ENCODE data around the gene RNF144B.
"Not testable (repeated sequence)": the region's sequence is repeated elsewhere in the genome, so short reads cannot be mapped to it uniquely, and the experiment has no call there.

The RNF144B gene

DNA sequence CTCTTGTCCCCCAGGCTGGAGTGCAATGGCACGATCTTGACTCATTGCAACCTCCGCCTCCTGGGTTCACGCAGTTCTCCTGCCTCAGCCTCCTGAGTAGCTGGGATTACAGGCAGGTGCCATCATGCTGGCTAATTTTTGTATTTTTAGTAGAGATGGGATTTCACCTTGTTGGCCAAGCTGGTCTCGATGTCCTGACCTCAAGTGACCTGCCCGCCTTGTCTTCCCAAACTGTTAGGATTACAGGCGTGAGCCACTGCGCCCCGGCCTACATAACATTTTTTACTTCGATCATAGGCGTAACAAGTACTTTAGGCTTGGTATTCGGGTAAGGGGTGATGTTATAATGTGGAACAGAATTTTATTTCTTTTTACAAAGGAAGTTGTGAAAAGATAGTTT, 22.5 kb downstream of the RNF144B start:
- not testable (repeated sequence) for DNase-seq (ENCODE audit: low read depth)

DNA sequence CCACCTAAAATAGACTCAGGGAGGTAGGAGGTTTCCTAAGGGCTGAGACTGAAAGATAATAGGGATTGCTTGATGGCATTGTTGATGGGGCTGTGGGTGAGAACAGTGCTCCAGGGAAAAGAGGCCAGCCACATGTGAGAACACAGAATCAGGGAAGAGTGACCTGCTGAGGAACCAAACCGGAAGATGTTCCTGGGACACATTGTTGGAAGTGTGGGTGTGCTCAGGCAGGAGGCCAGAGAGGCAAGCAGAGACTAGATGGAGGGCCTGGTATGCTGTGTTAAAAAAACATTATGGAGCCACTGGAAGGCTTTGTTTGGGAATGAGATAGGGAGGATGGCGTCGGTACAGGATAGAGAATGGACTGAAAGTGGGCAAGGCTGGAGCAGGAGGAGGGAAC, 23.3 kb downstream of the RNF144B start:
- no peak for DNase-seq (ENCODE audit: low read depth)

DNA sequence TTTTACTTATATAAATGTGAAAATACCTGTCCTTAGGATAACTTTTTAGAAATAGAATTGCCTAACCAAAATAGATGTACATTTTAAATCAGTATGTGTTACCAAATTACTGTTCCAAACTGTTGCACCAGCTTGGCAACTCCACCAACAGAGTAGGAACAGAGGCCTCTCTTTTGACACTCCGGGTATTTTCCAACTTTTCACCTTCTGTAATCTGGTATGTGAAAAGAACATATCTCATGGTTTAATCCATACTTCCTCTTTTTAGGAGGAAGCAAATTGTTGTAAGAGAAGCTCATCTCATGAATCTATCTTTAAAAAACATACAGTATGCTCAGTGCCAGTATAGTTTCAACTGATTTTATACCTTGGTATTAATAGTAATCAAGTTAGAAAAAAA, 24.9 kb downstream of the RNF144B start:
- no peak for DNase-seq (ENCODE audit: low read depth)

DNA sequence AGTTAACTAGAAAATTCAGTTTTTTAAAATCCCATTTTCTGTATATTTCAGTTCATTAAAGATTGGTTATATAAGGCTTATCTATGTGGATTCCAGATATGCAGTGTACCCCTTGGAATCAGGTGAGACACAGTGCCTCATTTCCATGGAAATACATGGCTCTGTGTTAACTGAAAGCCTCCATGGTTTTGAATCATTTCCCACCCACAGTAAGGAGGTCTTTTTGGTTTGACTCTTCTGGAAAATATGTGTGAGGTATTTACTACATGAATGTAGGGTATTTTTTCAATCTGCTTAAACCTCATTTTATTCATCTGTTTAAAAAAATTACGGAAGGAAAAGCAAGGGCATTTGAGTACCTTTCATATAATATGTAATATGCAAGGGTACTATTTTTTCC, 25.5 kb downstream of the RNF144B start:
- no peak for DNase-seq (ENCODE audit: low read depth)

DNA sequence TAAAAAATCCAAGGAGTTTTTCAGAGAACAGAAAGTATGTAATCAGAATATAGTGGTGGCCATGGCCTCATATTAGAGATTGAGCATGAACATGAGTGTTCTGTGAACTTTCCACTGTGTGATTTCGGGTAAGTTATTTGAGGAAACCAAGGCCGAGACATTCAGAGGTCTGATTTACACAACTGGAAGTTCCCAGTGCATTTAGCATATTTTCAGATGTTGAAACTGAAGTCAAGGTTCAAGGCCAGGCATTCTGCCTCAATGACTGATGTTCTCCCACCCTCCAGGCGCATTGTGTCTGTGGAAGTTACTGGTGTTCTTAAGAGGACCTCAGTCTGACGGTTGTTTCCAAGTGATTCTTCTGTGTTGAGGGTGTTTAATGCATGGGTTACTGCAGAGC, 26.2 kb downstream of the RNF144B start:
- DNase-seq (ENCODE audit: low read depth) = no peak

DNA sequence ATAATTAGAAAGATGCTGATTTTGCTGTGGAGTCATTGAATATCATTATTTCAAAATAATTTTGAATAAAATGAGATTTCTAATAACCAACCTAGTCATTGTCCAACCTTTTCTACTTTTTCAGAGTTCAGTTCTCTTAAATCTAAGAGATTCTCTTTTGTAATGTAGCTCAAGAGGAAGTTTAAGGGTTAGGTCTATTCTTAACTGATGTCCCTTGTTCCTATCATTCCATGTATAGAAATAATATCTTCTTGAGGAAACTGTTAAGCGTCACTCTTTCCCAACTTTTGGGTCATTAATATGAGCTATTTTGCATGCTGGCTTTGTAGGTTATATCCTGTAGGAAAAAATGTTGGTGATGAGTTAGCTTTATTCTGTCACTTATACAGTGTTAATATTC, 27.0 kb downstream of the RNF144B start:
- DNase-seq (ENCODE audit: low read depth) = no peak

DNA sequence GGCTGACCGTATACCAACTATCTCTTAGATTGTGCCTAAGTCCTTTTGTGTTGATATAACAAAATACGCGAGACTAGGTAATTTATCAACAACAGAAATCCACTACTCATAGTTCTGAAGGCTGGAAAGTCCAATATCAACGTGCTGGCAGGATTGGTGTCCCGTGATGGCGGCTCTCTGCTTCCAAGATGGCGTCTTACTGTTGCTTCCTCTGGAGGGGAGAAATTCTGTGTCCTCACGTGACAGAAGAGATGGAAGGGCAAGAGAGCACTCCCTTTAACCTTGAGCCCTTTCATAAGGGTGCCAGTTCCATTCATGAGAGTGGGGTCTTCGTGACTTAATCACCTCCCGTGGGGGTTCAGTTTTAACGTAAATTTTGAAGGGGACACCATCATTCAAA, 28.1 kb downstream of the RNF144B start:
- DNase-seq (ENCODE audit: low read depth) = no peak

DNA sequence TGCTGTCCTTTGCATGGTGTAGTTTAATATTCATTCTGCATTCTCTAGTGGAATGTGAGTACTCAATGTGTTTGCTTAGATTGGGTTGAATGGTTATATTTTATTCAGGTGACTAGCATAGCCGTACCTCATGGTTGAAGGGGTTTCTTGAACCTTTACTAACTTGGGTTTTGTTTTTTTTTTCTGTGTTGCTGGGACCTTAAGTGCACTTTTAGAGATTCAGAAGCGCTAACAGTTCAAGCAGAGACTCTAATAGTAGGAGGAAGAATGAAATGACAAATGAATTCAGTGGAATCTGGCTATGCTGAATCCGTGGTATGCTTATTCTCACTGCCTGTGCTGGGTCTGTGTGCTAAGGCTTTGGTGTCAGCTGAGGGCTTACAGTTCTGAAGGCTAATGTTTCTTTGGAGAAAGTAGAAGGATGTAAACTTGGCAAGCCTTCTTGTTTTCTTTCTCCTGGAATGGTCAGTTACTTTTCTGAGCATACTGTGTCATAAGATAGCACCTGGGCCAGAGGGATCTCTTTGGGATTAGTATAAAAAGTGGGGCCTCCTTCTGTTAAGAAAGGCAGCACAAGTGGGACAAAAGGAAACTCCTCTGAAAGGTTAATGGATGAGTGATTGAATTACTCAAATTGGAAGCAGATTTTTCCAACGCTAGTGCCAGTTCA, 28.7 kb downstream of the RNF144B start:
- DNase-seq (ENCODE audit: low read depth) = no peak

DNA sequence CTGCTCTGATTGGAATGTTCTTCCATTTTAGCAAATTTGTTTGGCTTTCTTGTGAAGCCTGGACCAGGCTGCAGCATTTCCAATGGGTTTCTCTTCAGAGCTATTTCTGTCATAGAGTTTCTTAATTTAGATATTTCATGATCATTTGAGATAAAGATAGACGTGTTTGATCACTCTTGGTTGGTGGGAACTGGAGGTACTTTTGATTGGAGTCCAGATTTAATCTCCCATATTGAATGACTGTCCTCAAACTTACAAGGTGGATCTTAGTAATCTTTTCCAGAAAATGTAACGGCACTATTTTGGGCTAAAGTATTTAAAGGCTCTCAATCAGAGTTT, 29.2 kb downstream of the RNF144B start:
- no peak for DNase-seq (ENCODE audit: low read depth)

DNA sequence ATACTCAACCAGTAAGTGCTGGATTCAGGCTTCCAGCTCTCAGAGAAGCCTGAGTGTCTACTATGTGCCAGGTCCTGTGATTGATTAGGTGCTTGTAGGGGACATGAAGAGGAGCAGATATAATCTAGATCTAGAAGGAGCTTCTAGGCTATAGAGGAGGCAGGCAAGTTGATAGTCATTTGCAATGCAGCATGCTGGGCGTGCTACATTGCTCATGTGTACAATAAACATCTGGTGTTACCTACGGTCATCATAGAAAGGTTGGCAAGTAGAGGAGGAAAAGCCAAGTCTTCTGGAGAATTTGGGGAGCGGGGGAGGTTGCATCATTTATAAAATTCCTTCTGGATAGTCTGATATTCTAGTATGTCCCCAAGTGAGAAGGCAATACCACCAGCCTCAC, 33.2 kb downstream of the RNF144B start:
- no peak for DNase-seq (ENCODE audit: low read depth)

DNA sequence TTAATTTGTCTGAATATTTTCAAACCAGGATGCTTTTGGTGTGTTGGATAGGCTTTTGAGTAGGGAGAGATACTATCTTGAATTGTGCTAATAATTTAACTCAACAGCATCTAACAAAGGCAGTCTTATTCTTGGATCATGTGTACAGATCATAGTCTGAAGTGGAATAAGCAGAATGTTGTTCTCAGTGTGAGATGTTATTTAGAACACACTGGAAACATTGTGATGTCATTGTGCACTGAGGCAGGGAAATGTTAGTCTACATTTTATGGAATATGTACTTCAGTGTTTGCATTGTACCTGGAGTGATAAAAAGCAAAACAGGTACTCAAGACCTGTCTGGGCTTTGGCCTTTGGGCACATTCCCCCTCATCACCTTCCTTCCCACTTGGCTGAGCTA, 35.0 kb downstream of the RNF144B start:
- DNase-seq (ENCODE audit: low read depth) = no peak

DNA sequence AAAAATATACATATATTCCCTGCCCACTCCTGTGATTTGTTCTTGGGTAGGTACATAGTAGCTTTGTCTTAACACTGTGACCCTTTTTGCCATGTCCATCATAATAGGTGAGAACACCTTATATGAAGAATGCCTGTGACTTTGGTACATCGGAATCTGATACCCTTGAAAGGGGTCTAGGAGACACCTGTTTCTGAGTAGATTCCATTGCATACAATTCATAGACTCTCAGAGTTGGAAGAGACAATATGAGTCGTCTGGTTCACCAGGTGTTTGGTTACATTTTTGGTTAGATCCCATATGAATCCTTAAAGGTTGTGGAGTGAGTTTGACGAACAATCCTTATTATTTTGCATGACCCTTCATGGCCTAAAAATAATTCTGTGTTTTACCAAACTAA, 36.3 kb downstream of the RNF144B start:
- DNase-seq (ENCODE audit: low read depth) = no peak

DNA sequence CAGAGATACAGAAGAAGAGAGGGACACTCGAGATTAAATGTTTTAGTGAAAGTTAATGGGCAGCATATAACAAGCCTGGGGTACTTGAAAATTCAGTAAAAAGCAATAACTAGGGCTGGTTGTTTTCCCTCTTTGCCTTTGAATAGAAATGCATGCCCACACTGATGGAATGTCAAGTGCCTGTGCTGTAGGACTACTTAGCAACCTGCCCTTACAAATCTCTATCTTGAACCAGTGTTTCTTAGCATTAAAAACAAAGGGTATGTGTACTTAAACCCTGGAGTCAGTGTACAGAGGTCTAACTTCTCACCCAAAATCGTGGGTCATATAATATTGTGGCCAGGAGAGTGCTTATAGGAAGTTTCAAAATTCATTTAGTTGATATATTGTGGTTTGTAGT, 37.1 kb downstream of the RNF144B start:
- no peak for DNase-seq (ENCODE audit: low read depth)

DNA sequence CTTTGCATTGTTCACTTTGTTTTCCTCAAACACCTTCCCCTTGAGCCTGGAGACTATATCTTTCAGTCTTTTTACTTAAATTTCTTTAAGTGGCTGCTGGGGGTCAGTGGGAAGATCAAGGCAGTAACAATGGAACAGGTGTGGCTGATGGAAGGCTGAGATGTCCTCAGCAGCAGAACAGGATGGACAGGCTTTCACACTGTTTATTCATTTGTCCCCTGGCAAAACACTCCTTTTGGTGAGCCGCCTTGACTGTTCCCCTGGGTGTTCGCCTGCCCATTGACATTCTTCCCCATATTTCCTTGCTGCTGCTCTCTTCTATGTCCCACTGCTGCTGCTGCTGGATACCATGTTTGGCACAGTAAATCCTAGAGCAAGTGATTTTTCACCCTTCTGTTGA, 38.1 kb downstream of the RNF144B start:
- DNase-seq (ENCODE audit: low read depth) = no peak

DNA sequence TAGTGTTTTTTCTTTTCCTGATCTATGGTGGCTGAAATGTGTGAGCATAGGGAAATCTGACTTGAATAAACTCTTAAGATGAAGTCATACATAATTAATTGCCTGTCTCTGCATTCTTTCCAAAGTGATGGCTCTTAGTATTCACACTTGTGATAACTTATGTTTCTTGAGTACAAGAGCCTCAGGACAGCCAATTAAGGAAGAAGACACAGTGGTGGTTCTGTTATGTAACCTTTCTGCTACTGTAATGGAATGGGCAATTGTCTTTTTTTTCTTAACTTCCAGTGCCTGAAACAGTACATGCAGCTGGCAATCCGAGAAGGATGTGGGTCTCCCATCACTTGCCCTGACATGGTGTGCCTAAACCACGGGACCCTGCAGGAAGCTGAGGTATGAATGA, 40.1 kb downstream of the RNF144B start:
- no peak for DNase-seq (ENCODE audit: low read depth)

DNA sequence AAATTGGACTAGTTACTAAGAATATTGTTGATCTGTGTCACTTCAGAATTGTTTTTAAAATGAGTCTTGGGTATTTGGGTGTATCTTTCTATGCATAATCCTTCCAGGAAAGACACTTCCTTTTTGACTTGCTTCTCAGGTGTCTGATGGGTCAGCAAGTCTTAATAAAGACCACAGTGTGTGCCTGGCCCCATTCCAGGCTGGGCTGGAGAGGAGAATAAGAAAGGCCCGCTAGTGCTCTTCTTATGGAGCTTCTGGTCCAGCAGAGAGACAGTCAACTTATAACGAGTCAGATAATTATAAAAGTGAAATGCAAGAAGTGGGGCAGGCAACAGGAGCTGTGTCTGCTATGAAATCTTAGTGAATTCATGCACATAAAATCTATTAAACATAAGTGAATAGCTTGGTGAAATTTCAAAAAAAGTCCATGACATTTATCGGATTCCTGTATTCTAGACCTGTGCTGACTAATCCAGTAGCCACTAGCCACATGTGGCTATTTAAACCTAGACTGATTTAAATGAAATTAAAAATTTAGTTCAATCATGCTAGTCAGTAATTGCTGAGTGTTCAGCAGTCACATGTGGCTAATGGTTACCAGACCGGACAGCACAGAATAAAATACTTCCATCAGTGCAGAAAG, 42.6 kb downstream of the RNF144B start:
- DNase-seq (ENCODE audit: low read depth) = no peak

DNA sequence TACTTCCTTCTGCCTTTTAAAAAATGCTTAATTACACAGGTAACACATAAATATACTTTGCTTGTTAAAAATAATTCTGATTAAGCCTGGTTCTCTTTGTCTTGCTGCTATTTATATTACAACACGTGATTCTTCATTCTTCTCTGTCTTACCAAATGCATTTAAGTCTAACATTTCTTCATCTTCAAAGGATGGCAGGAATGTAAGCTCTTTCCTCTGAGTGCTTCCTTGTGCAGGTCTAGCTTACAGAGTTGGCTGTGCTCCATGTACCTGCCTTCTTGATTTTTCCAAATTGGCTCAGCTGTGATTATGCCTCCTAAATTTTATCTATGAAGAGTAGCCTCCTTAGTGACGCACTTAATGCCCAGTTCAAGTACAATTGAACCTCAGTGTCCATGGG, 44.4 kb downstream of the RNF144B start:
- no peak for DNase-seq (ENCODE audit: low read depth)

DNA sequence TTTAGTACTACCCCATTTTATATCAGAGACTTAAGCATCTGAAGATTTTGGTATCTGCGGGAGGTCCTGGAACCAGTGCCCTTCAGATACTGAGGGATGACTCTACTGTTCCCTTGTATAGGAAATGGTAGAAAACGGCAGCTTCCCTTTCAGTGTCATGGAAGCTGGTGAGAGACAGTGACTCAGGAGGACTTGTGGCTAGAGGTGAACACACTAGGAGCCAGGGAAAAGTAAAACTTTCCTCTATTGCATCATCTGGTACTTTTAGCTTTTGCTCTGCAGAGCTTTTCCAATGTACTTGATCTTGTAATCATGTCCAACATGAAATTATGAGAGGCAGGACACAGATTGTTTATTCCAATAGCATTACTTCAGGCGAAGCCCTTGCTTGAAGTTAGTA, 45.0 kb downstream of the RNF144B start:
- no peak for DNase-seq (ENCODE audit: low read depth)

DNA sequence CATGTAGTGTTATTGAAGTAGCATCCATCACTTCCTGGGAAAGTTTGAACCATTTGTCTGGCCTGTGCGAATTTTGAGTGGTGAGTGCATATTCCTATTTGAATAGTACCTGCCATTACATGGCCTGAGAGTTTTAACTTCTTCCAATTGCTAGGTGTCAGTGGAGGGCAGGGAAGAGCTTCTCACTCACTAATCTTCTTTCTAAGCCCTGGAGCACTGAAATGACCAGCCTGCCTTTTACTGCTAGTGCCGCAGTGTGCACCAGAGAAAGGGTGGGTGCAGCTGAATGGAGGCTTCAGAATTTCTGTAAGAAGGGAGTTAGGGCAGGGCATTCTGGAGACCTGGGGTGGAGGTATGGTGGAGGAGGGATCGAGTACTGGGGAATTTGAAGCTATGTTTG, 45.5 kb downstream of the RNF144B start:
- DNase-seq (ENCODE audit: low read depth) = no peak

DNA sequence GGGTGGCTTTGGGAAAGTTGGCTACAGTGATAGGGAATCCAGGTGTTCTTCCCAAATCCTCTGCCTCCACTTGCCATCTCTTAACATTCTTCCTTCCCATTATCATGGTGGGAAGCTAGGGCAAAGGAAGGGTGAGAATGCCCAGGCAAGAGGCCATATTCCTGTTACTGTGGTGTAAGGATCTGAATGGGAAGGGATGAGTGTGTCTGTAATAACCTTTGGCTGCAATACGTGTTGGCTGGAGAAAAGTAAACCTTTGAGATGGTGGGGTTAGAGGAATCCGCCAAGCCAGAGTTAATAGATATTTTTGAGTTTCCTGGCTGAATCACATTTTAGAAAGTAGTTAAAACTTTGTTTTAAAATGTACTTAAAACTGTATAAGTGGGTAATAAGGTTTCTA, 45.9 kb downstream of the RNF144B start:
- DNase-seq (ENCODE audit: low read depth) = no peak

DNA sequence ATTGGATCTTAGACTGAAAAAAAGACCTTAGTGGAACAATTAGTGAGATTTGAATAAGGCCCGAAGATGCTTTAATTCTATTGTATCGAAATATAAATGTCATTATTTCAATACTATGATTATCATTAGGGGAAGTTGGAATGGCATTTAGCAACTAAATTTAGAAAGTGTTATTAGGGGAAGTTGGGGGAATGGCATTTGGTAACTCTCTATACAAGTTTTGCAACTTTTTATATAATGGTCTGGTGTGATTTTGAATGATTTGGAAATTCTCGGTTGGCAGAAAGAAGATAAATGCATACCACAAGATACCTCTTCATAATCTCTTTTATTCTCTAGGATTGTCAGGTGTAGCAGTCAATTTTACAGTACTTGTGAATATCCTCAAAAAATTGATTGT, 49.2 kb downstream of the RNF144B start:
- no peak for DNase-seq (ENCODE audit: low read depth)

DNA sequence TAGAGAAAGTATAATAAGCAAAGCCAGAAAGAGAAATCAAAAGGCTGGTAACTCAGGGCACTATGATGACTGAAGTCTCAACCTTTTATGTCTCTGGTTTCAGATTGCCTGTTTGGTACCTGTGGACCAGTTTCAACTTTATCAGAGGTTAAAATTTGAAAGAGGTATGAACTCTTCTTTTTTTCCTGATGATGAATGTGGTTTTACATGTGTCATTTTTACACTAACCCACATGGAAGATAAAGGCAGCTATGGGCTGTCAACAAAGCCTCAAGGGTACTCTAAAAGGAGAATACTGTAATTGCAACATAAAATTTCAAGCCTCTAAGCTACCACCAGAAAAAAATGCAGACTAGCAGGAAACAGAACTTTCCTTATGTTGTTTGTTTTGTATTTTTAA, 52.4 kb downstream of the RNF144B start:
- DNase-seq (ENCODE audit: low read depth) = no peak

DNA sequence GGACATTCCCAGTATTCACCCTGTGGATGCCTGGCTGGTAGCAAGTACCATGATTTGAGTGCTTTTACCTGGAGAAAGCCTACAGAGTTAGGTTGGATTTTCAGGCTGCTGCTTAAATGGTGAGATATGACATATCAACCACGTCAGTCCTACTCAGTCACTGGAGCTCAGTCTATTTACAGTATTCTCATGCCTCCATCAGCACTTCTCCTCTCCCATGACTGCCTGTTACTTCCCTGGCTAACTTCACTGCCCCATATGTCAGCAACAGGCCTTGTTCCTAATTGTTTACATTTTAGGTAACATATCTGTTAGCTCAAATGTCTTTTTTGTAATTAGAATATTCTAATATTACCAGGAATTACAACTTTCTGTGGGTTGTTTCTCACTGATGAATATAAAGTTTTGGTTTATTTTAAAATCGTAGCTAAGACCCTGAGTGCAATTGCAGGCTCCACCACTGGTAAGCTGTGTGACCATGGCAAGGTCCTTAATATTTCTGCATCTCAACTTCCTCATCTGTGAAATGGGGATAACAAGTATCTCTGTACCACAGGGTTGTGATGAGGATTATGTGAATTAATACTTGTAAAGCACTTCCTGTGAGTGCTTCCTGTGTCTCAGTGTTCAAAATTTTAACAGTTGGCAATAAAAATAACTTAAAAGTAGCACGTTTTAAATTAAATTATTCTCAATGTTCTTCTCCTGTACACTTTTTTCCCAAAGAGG, 54.3 kb downstream of the RNF144B start:
- DNase-seq (ENCODE audit: low read depth) = no peak

DNA sequence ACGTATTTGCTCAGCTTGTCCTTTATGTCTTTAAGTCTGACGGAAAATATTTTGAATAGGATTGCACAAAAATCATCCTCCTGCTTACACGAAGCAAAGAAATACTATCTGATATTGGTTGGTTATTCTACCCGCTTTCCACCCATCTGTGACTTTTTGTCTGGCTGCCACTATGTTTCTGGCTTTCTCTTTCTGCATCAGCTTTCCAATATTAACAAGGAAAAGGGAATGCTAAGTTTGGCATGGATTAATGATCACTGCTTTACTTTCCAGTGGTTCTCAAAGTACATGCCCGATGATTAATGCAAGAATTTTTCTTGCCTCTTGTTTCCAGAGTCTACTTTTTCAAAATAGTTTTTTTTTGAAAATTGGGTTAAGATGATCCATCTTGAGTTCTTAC, 57.0 kb downstream of the RNF144B start:
- no peak for DNase-seq (ENCODE audit: low read depth)
